Non-pigmented ciliary epithelial cell (primary cell): Measurements from ENCODE around the gene SMIM13.
A peak's percentile ranks its signal among the peaks of the same experiment; 100 is the strongest.

ENCODE experiments used
- DNase-seq: peaks from one replicate; pipeline ENCODE4 v3.0.0-alpha.2; 2010; ENCODE audit warnings: low read depth

Gene SMIM13

GRCh38 chr6:11123978-11124377, 30.3 kb downstream of the SMIM13 start:
- no peak for DNase-seq

DNA sequence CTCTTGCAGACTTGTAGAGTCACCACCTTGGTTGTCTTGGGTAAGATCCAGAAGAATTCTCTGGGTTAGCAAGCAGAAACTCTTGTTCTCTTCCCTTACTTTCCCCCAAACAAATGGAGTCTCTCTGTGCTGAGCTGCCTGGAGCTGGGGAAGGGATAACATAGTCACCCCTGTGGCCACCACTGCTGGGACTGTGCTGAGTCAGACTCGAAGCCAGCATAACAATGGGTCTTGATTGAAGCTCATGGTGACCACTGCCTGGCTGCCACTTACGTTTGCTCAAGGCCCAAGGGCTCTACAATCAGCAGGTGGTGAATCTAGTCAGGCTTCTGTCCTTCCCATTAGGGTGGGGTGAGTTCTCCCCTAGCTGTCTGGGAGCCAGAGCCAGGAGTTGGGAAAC, 33.2 kb downstream of the SMIM13 start:
- DNase-seq = no peak

- DNase-seq = no peak
Measured at GRCh38 chr6:11128608-11129007, 35.0 kb downstream of the SMIM13 start.

GRCh38 chr6:11129908-11130565, 36.4 kb downstream of the SMIM13 start:
- DNase-seq = no peak

GRCh38 chr6:11130605-11131004, 37.0 kb downstream of the SMIM13 start:
- DNase-seq = no peak

DNA sequence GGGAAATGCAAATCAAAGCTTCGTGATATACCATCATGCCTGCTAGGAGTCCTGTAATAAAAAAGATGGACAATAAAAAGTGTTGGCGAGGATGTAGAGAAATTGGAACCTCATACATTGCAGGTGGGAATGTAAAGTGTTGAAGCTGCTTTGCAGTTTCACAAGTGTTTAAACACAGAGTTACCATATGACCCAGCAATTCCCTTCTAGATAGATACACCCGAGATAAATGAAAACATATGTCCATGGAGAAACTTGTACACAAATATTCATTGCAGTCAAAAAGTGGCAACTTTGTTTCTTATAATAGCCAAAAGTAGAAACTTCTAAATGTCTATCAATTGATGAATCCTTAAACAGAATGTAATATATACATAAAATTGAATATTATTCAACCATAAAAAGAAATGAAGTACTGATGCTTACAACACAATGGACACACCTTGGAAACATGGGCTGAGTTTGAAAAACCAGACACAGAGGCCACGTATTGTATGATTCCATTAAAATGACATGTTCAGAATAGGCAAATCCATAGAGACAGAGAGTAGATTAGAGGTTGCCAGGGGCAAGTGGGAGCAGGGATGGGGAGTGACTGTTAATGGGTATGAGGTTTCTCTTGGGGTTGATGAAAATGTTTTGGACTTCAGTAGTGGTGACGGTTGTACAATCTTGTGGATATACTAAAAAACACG, 38.7 kb downstream of the SMIM13 start:
- DNase-seq = no peak

GRCh38 chr6:11133281-11133680, 39.6 kb downstream of the SMIM13 start:
- no peak for DNase-seq

GRCh38 chr6:11136809-11137208, 43.2 kb downstream of the SMIM13 start:
- no peak for DNase-seq

- no peak for DNase-seq
Measured at GRCh38 chr6:11139051-11139960, 45.7 kb downstream of the SMIM13 start.

- DNase-seq = no peak
Measured at GRCh38 chr6:11140056-11140455, 46.4 kb downstream of the SMIM13 start.

GRCh38 chr6:11141295-11141694, 47.7 kb downstream of the SMIM13 start:
- no peak for DNase-seq

DNA sequence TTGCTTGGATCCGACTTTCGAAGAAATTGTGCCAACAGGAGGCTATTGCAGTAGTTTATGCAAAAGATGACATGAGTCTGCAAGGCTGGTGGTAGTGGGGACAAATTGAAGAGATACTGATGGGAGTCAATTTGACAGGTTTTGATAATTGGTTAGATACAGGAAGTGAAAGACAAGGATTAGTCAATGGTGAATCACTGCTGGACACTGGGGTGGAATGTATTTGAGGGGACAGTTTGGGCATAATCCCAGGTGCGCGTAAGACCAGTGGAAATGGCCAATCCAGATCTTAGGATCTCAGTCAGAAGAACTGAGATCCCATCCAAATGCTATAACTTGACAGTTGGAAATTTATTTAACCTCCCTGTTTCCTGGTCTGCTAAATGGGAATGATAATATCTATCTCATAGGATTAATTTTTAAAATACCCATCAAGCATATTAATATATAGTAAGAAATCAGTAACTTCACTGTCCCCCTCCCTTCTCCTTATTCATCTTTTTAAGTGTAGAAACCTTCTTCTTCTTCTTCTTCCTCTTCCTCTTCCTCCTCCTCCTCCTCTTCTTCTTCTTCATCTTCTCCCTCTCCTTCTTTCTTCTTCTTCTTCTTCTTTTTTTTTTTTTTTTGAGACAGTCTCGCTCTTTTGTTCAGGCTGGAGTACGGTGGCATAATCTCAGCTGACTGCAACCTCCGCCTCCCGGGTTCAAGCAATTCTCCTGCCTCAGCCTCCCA, 48.8 kb downstream of the SMIM13 start:
- no peak for DNase-seq

DNA sequence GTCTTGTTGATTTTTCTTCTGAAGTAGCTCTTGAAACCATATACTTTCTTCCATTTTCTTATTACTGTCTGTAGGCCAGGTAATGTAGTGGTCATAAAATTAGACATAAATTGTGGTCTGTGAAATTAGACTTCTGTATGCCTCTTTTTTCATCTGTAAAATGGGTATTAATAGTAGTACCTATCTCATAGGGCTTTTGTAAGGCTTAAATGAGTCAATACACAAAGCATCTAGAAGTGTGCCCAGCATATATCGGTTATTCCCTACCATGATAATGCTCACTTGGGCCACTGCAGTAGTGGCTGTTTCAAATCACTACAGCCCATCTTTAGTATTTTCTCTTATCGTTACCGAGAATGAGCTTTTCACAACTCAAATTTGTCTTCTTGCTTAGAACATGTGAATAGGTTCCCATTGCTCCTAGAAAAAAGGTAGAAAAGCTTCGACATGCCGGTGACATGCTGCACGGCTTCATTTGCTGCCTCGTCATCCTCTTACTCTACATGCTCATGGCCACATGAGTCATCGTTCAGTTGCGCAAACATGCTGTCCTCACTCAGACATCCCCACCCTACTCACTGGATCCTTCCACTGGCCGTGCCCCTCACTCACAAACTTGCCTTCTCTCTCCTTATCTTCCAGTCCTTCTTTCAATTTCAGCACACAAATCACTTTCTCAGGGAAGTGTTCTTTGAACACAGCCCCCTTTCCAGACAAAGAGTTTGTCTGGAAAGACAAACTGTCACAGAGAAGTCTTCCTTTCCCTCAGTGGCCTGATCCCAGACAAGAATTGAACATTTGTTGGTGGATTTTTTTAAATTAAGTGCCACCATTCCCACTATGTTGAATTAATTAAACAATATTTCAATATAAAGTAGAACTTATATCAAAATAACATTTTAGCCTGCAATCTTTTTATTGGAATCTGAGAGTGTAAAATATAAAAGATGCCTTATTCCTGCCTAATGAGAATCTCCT, 50.0 kb downstream of the SMIM13 start:
- DNase-seq = peak; percentile 85

GRCh38 chr6:11144393-11144851, 50.8 kb downstream of the SMIM13 start:
- no peak for DNase-seq

DNA sequence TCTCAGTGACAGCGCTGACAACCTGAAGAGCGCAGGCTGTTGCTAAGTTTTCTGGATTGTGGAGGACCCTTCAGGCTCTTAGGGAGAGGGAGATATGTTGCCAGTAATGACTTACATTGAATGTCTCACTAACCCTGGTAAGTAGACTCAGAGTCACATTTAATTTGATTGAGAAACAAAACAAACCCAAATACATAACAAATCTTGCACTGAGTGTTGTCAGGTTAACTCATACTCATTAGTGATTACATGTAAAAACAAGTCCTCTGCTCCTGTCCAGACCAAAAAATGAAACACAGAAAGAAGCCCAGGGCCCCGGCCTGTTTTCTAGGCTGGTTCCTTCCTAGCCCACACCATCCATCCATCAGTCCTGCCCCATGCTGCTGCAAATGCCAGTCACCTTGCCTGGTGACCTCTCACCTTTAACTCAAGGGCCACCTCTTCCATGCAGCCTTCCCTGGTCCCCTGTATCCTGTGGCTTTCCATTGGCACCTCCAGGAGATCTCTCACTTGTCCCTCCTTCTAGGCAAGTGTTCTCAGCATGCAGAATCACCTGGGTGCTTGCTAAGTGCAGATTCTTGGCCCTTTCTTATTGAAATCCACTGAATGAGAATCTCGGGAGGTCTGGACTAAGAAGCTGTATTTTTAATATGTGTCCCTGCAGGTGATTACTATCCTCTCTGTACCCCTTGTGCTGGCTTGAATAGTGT, 52.6 kb downstream of the SMIM13 start:
- no peak for DNase-seq

GRCh38 chr6:11149551-11149950, 55.9 kb downstream of the SMIM13 start:
- DNase-seq = no peak

DNA sequence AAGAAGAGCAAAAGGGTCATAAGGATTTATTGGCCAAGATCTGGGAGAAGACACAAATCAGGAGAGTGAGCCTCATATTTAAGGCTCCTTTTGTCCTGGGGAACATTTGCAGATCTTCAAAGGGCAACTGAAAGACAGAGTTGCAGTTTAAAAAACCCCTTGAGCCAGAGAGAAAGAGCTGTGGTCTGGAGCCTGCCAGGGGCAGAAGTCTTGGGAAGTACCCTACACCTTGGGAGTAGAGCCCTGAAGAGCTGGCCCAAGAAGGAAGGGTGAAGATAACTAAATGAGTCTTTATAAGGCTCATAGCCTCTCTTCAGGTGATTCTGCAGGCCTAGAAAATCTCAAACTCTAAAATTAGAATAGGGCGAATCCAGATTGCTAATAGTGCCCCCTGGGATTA, 57.9 kb downstream of the SMIM13 start:
- no peak for DNase-seq

GRCh38 chr6:11152581-11152980, 58.9 kb downstream of the SMIM13 start:
- DNase-seq = no peak

DNA sequence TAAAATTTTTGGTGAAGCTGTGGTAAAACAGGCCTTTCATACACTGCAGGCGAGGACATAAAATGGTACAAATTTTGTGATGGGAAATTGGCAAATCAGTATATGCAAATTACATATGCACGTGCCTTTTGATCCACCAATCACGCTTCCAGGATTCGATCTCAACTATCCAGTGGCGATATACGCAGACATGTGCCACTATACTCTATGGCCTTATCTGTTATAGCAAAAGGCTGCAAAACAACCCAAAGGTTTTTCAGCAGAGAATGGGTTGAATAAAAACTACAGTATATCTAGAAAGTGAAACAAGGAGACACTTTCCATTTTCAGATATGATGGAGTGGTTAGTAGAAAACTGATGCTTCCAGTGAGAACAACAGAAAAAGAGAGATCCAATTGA, 59.8 kb downstream of the SMIM13 start:
- DNase-seq = no peak

DNA sequence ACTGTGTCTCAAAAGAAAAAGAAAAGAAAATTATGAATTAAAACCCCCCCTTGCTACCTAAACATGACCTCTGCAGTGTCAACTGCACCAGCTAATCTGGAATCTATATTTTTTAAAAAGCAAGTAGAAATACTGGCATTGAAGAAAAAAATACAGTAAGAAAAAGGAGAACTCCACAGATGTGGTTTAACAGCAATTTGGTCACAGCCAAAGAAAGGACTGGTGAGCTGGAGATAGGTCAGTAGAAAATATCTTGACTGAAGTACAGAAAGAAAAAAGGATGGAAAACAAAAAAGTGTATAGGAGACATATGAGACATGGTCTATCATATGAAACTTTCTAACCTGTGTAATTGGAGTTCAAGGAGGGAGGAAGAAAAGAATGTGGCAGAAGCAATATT, 62.0 kb downstream of the SMIM13 start:
- no peak for DNase-seq
